Activated T-helper 1 cell treated with Interleukin-2 at 50 U/mL for 16 hours (primary cell): ENCODE data around the gene SSTR4.
"Not testable (repeated sequence)": the region's sequence is repeated elsewhere in the genome, so short reads cannot be mapped to it uniquely, and the experiment has no call there.

Experiments used
- DNase-seq: peaks from one replicate; pipeline ENCODE4 v3.0.0-alpha.2; 2020; ENCODE audit warnings: low read depth

The SSTR4 gene, protein sequence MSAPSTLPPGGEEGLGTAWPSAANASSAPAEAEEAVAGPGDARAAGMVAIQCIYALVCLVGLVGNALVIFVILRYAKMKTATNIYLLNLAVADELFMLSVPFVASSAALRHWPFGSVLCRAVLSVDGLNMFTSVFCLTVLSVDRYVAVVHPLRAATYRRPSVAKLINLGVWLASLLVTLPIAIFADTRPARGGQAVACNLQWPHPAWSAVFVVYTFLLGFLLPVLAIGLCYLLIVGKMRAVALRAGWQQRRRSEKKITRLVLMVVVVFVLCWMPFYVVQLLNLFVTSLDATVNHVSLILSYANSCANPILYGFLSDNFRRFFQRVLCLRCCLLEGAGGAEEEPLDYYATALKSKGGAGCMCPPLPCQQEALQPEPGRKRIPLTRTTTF

GRCh38 chr20:23034721-23035671 is at the start of gene SSTR4:
Gene SSTR4 (plus strand): TSS chr20:23035312. CDS start chr20:23035484, 172 bp downstream.
- no peak for DNase-seq

DNA sequence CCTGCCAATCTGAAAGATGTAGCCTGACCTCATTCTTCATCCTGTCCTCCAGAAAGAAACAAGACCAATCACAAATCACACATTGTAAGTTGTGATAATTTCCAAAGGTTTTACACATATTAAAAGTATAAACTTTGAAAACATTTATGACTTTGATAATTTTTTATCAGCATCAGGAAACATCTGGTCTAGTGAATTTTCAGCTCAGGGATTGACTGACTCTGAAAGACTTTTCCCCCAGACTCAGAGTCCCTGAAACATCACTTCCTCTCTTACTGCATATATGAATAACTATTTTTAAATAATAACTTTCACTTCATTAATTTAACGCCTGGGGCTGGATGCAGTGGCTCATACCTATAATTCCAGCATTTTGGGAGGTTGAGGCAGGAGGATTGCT is 48.5 kb upstream of the SSTR4 start:
- no peak for DNase-seq

- not testable (repeated sequence) for DNase-seq
These were observed 43.7 kb upstream of the SSTR4 start for GRCh38 chr20:22991424-22991823.

DNA sequence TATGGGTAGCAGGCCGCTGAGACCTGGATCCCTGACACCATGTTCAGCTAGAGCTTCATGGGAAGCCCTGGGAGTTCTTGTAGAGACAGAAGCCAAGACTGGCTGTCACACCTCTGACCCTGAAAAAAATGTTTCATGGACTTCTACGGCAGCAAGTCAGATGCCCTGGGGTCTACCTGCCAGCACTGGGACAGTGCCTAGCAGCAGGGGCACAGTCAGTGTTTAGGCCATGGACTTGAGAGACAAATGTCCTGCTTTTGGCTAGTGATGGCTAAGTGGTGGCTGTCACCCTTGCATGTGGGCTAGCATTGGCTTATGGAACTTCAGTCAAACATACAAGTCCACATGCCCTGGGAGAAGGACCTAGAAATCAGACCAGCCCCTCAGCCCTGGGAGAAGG is 41.3 kb upstream of the SSTR4 start:
- DNase-seq = no peak

DNA sequence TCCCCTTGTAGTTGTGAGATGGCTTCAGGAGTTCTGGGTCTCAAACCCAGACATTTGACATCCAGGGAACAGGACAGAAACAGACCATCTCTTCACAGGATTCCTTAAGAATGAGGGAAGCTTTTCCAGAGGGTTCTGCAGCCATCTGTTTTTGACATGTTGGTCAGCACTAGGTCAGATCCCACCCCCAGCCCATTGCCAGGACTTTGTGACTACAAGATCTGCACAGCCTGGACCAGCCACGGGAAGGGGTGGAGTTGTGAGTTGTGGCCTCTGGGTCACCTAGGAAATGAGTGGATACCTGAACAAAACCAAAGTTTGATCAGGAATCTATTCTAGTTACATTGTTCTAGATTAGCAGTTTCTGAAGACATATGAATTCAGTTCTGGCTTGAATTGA is 39.2 kb upstream of the SSTR4 start:
- no peak for DNase-seq

DNA sequence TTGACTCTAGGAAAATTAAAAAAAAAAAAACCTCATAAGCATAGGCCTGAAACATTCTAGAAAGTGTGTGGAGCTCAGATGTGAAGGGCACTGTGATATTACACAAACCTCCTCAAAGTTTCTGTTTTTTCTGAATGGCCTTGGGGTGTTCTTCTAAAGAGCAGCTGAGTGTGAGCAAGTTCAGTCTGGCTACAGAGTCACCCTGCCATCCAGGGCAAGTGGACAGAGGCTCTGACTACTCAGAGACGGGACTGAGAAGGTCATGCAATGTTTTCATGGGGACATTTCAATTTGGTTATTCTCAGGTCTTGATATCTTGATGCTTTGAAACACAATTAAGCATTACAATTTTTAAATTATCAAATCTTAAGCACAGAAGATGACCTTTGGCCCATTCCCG is 36.6 kb upstream of the SSTR4 start:
- no peak for DNase-seq

DNA sequence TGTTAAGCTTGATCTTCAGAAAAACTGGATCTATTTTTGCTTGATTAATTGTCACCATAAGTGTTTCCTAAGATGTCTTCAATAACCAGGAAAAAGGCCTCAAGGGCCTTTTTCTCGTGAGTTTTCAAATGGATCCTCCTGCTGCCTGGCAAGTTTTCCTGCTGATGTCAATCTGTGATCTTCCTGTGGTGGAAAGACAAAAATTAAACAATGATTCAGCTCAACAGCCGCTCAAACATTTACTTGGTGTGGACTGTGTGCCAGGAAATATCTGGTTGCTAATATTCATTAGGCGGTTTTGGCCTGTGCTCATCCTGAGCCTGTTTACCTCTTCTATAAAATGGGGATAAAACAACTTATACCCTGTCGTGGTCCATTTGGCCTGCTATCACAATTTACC is 35.4 kb upstream of the SSTR4 start:
- no peak for DNase-seq

GRCh38 chr20:23000232-23000947 is 34.7 kb upstream of the SSTR4 start:
- DNase-seq = no peak

DNA sequence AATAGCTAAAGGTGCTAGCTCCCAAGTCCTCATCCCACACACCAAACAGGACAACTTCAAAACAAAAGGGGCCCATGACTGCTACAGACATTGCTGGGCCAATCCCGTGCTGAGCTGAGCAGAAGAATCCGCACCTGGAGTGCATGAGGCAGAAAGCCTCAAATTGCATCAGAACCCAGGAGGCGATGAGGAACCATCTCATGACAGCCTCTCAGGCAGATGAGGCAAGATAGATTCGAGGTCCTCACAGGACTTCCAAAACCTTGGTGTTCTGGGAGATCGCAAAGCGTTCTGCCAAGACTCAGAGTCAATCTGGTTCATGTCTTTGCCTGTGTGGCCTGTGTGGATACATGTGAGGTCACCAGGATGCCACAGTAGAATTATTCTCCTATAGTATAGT is 32.8 kb upstream of the SSTR4 start:
- DNase-seq = no peak

DNA sequence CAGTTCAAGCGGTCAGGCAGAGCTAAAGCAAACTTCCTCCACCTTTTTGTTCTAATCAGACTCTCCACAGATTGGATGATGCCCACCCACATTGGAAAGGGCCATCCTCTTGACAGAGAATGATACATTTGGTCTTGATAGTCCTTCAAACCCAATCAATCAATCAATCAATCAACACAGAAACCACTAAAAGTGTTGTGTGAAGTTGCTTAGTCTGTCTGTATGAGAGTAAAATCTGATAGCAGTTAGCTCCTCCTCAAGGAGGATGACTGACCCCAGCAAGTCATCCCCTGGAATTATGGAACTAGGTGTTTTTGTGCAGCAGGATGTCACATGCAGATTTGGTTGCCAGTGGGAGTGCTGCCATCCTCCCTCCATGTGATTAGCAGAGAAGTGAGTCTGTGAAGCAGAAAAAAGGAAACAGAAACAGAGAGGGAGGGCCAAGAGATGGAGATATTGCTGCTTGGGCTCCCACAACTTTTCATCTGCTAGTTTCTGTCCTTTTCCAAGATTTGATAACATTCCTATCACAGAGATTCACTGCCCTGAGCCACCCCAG is 32.0 kb upstream of the SSTR4 start:
- no peak for DNase-seq

GRCh38 chr20:23003881-23004460 is 31.1 kb upstream of the SSTR4 start:
- DNase-seq = no peak

DNA sequence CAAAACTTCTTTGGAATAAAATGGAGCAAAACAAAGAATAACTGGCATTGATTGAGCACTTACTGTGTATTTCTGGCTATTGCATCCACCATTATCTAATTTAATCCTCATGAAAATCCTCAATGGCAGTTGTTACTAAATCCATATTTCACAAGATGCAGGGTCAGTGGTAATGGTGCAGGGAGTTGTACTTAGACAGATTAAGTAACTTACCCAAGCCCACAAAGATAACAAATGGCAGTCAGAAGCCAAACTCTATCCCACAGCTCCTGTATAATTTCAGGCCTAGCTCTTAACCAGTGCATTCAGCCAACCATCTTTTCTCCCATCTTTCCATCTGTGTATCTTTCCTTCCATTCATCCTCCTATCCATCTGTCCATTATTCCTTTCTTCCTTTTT is 29.3 kb upstream of the SSTR4 start:
- DNase-seq = no peak

DNA sequence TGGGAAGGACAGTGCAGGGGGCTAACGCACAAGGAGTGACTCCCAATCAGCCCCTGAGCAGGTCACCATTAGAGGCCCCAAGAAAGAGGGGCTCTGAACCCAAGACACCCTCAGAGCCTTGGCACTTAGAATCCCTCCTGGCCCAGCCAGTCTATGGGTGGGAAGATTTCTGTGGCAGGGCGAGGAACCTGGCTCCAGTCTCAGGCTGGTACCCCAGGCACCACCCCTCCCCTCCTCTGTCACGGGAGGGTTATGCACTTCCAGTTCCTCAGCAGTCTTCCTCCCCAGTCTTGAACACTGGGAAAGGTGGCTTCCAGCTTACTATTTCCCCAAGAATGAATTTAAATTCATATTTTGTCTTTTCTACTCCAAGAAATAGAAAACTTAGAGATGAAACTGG is 27.6 kb upstream of the SSTR4 start:
- DNase-seq = no peak

- DNase-seq = no peak
These were observed 27.0 kb upstream of the SSTR4 start for GRCh38 chr20:23007886-23008655.

- no peak for DNase-seq
These were observed 26.4 kb upstream of the SSTR4 start for GRCh38 chr20:23008667-23009066.

DNA sequence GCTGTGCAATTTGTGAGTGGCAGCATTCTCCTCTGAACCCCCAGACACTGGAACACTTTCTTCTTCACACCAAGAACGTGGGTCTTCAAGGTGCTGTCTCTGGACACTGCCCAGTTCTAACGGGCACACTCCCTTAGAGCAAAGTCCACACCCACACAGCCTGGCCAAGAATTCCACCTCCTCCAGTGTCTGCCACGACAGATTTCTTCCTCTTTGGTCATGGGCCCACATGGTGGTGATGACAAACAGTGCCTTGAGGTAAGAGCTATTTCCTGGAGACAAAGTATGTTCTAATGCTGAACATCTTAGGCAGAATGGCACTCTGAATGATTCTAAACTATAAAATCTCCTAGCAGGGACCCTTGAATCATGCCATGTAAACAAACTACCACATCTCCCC is 25.5 kb upstream of the SSTR4 start:
- no peak for DNase-seq

DNA sequence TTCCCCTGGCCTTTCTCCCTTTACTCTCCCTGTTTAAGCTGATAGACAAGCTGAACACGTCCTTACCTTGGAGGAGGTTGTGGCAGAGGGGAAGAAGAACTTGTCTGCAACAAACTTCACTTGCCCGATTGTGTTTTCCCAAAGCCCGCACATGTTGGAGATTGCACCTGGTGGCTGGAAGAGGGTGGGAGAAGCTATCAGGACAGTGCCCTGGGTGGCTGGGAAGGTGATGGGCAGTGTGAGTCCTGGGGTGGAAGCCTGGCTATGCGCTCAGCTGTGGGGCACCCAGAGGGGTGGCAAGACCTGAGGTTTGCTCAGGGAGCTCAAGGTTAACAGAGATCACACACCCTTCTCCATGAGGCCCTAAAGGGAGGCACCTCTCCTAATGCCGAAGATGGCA is 25.0 kb upstream of the SSTR4 start:
- no peak for DNase-seq

GRCh38 chr20:23011008-23011721 is 23.9 kb upstream of the SSTR4 start:
- DNase-seq = no peak

- DNase-seq = no peak
These were observed 21.7 kb upstream of the SSTR4 start for GRCh38 chr20:23013429-23013828.

DNA sequence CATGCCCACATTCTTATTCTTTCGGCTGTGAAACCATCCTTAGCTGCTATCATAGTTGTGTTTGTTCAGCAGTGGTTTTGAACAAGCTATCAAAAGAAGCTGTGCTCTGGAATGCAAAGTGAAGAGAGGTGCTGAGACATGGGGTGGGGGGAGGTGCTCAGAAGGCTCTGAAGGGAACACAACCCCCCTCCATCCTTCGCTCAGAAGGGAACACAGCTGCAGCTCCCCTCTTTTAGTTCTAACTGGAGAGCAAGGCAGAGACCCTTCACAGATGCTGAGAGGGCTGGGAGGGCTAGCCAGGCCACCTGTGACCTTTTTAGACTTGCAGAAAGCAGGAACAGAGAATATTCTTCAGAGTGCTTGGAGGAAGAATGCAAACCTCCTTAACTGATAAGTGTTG is 17.6 kb upstream of the SSTR4 start:
- no peak for DNase-seq
